MM.1S (cell line): ENCODE measurements around the gene TOM1.

Experiments used
- DNase-seq: peaks from one replicate; pipeline ENCODE4 v3.0.0-alpha.2; 2015
- H2AFZ ChIP-seq: fragments of 300-600 bp; sonication (generic); 2 replicates; pipeline ENCODE4 v1.6.0; 2016; ENCODE audit warnings: antibody characterized with exemption, low read length
- H3F3A ChIP-seq: fragments of 300-600 bp; sonication (generic); 2 replicates; pipeline ENCODE4 v1.6.1; 2016; ENCODE audit warnings: mild to moderate bottlenecking, antibody characterized with exemption, low read length, moderate library complexity, mixed read lengths; ENCODE audit not compliant: insufficient read depth
- H3K27ac ChIP-seq: fragments of 300-600 bp; sonication (generic); 2 replicates; pipeline ENCODE4 v1.5.1; 2016; ENCODE audit warnings: mild to moderate bottlenecking, low read length
- H3K27me3 ChIP-seq: fragments of 300-600 bp; sonication (generic); replicated peaks from 2 replicates; pipeline ENCODE4 v1.6.0; 2016; ENCODE audit warnings: low read length; ENCODE audit not compliant: insufficient read depth
- H3K36me3 ChIP-seq: fragments of 300-600 bp; sonication (generic); replicated peaks from 2 replicates; pipeline ENCODE4 v1.6.1; 2016; ENCODE audit warnings: mild to moderate bottlenecking, low read length, mixed read lengths; ENCODE audit not compliant: insufficient read depth
- H3K4me1 ChIP-seq: fragments of 300-600 bp; sonication (generic); 2 replicates; pipeline ENCODE4 v1.6.1; 2016; ENCODE audit warnings: low read length, mixed read lengths
- H3K4me2 ChIP-seq: fragments of 300-600 bp; sonication (generic); 2 replicates; pipeline ENCODE4 v1.6.0; 2016; ENCODE audit warnings: low read depth, low read length
- H3K4me3 ChIP-seq: fragments of 300-600 bp; sonication (generic); 2 replicates; pipeline ENCODE4 v1.5.1; 2016; ENCODE audit warnings: low read length, mixed read lengths
- H3K79me2 ChIP-seq: fragments of 300-600 bp; sonication (generic); 2 replicates; pipeline ENCODE4 v1.6.1; 2016; ENCODE audit warnings: mixed run types, low read length, mixed read lengths
- H3K9ac ChIP-seq: fragments of 300-600 bp; sonication (generic); 2 replicates; pipeline ENCODE4 v1.6.1; 2016; ENCODE audit warnings: low read length, mixed read lengths
- H3K9me2 ChIP-seq: fragments of 300-600 bp; sonication (generic); replicated peaks from 2 replicates; pipeline ENCODE4 v1.6.1; 2016; ENCODE audit warnings: mild to moderate bottlenecking, low read length, mixed read lengths; ENCODE audit not compliant: insufficient read depth
- H3K9me3 ChIP-seq: fragments of 300-600 bp; sonication (generic); replicated peaks from 2 replicates; pipeline ENCODE4 v1.6.1; 2016; ENCODE audit warnings: mild to moderate bottlenecking, low read length, mixed read lengths; ENCODE audit not compliant: insufficient read depth
- H4K20me1 ChIP-seq: fragments of 300-600 bp; sonication (generic); 2 replicates; pipeline ENCODE4 v1.6.1; 2016; ENCODE audit warnings: mild to moderate bottlenecking, low read length, moderate library complexity, mixed read lengths; ENCODE audit not compliant: insufficient read depth
- EZH2 ChIP-seq: fragments of 300-600 bp; sonication (generic); optimal IDR thresholded peaks from 2 replicates; pipeline ENCODE3; 2017; ENCODE audit warnings: low read depth, mild to moderate bottlenecking, antibody characterized with exemption, low read length, mixed read lengths
- EZH2phosphoT487 ChIP-seq: fragments of 300-600 bp; sonication (generic); IDR thresholded peaks from 2 replicates; pipeline ENCODE4 v1.6.1; 2018; ENCODE audit warnings: antibody characterized with exemption, low read length
- TF ChIP-seq, protein P1 (sequence below): fragments of 300-600 bp; sonication (generic); IDR thresholded peaks from 2 replicates; pipeline ENCODE4 v1.5.1; 2016; ENCODE audit warnings: antibody characterized with exemption, low read length, mixed read lengths

The TOM1 gene

DNA sequence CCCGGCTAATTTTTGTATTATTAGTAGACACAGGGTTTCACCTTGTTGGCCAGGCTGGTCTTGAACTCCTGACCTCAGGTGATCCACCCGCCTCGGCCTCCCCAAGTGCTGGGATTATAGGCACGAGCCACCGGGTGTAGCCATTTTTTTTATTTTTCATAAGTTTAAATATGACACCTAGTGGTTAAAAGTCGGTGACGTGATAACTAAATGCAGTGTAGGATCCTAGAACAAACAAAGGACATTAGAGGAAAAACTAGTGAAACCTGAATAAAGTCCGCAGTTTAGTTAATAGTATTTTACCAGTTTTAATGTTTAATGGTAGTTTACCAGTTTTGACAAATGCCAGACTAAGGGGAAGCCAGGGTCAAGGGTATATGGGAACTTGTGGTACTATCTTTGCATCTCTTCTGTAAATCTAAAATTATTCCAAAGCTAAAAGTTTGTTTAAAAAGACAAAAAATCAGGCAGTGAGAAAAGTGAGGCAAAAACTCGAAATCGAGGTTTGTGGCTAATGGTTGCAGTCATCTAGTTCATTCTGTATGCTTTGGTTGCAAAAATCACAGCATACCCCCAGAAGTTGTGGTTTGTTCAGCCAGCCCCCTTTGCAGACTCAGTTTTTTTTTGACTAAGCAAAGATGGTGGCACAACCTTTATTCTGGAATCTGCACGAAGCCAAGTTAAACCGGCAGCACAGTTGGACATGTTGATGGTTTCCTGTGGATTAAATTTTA, 29.6 kb downstream of the TOM1 start:
- no peaks in the 10 kb centered on the region for H3F3A ChIP-seq
- no peaks in the 10 kb centered on the region for H3K9me2 ChIP-seq
- TF ChIP-seq EZH2 (no peak), EZH2phosphoT487 (no peak)
- TF ChIP-seq, protein P1, sequence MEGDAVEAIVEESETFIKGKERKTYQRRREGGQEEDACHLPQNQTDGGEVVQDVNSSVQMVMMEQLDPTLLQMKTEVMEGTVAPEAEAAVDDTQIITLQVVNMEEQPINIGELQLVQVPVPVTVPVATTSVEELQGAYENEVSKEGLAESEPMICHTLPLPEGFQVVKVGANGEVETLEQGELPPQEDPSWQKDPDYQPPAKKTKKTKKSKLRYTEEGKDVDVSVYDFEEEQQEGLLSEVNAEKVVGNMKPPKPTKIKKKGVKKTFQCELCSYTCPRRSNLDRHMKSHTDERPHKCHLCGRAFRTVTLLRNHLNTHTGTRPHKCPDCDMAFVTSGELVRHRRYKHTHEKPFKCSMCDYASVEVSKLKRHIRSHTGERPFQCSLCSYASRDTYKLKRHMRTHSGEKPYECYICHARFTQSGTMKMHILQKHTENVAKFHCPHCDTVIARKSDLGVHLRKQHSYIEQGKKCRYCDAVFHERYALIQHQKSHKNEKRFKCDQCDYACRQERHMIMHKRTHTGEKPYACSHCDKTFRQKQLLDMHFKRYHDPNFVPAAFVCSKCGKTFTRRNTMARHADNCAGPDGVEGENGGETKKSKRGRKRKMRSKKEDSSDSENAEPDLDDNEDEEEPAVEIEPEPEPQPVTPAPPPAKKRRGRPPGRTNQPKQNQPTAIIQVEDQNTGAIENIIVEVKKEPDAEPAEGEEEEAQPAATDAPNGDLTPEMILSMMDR, result no peak
- H3K4me2 ChIP-seq, result no peak overlapping the region
- H3K79me2 ChIP-seq, result no peaks in the 10 kb centered on the region
- no peaks in the 10 kb centered on the region for H3K4me1 ChIP-seq
- no peaks in the 10 kb centered on the region for H3K9me3 ChIP-seq
- H3K27ac ChIP-seq, result no peak overlapping the region
- DNase-seq, result no peak
- H3K36me3 ChIP-seq, result no peaks in the 10 kb centered on the region
- no peak overlapping the region for H3K9ac ChIP-seq
- no peak overlapping the region for H2AFZ ChIP-seq
- no peak overlapping the region for H3K4me3 ChIP-seq
- no peaks in the 10 kb centered on the region for H4K20me1 ChIP-seq
- H3K27me3 ChIP-seq, result no peaks in the 10 kb centered on the region

DNA sequence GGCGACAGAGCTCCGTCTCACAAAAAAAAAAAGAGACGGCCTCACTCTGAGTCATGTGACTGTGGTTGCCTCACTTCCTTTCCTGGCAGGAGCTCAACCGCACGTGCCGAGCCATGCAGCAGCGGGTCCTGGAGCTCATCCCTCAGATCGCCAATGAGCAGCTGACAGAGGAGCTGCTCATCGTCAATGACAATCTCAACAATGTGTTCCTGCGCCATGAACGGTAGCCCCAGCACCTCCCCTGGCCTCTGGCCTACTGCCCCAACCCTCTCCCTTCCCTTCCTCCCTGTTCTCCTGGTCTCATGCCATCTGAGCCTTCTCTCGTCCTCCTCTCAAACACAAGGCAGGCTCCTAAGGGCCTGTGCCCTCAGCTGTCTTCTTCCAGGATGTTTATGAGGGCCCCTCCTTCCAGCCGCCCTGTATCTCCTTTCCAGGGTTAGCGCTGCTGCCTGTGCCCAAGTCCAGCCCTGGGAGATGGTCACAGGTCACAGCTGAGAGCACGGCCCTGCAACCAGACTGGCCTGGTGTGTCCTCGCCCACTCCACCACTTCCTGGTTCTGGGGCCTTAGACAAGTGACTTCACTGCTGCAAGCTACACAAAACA, 30.7 kb downstream of the TOM1 start:
- Histone ChIP-seq H3K4me1 (no peaks in the 10 kb centered on the region), H3K36me3 (no peaks in the 10 kb centered on the region), H2AFZ (no peak overlapping the region), H3K79me2 (no peaks in the 10 kb centered on the region), H3K4me3 (no peak overlapping the region), H3K9ac (no peak overlapping the region), H3K27ac (no peak overlapping the region), H3F3A (no peaks in the 10 kb centered on the region), H3K4me2 (no peak overlapping the region), H4K20me1 (no peaks in the 10 kb centered on the region), H3K9me2 (no peaks in the 10 kb centered on the region), H3K9me3 (no peaks in the 10 kb centered on the region), H3K27me3 (no peaks in the 10 kb centered on the region)
- DNase-seq, result no peak
- TF ChIP-seq, protein P1, result no peak
- TF ChIP-seq EZH2phosphoT487 (no peak), EZH2 (no peak)

DNA sequence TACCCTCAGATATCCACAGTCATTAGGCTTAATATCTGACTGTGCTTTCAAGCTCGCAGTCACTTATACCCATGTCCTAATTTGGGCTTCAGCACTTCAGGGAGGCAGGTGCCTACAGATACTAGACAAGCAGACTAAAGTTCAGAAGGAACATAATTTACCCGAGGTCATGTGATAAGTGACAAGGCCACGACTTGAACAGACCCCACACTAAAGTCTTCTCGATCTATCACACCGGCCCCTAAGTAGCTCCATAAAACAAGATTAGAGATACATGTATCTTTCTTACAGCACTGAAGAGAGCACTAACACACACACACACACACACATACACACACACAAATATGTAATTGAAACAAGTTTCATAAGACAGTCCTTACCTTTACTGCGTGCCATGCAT, 32.6 kb downstream of the TOM1 start:
- H3K36me3 ChIP-seq, result no peaks in the 10 kb centered on the region
- H3K27ac ChIP-seq, result no peak overlapping the region
- H3K4me3 ChIP-seq, result no peak overlapping the region
- H3K9me3 ChIP-seq, result no peaks in the 10 kb centered on the region
- H4K20me1 ChIP-seq, result no peaks in the 10 kb centered on the region
- no peak overlapping the region for H2AFZ ChIP-seq
- H3K27me3 ChIP-seq, result no peaks in the 10 kb centered on the region
- H3K9me2 ChIP-seq, result no peaks in the 10 kb centered on the region
- H3F3A ChIP-seq, result no peaks in the 10 kb centered on the region
- no peak overlapping the region for H3K4me2 ChIP-seq
- no peak overlapping the region for H3K9ac ChIP-seq
- no peak for DNase-seq
- TF ChIP-seq EZH2phosphoT487 (no peak), EZH2 (no peak)
- TF ChIP-seq, protein P1, result no peak
- no peaks in the 10 kb centered on the region for H3K4me1 ChIP-seq
- H3K79me2 ChIP-seq, result no peaks in the 10 kb centered on the region
